ENCODE data around the gene IFNA17.

Gene IFNA17

DNA sequence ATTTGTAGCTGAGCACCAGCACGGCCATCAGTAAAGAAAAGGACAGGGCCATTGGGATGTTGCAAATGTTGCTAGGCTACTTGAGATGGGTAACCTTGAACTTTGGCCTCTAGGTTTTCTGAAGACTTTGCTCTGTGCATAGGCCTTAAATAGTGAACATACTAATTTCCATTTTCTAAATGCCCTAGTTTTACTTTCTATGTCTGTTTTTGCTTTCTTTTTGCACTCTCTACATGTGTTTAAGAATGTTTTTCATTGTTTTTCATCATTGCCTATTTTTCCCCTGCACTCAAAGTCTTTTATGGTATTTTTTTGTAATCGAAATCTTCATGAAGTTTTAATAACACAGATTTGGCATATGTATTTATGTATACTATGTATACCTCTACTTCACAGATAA, at the start of gene IFNA17:
Gene IFNA17, minus strand, starts transcription at position 101 of the 400 bp plus-strand sequence. Its CDS starts 49 bp downstream, at position 52.
- no peak for ATAC-seq (replicated peaks; ENCODE audit: extremely low read depth, poor library complexity, severe bottlenecking)
- H3K4me3 Mint-ChIP-seq, result no peak within 1 kb of the TSS
- H3K4me1 Mint-ChIP-seq, result no peaks in the 10 kb centered on the region
- H3K27ac Mint-ChIP-seq (ENCODE audit: low read depth), result no peak within 1 kb of the TSS
- no peak for DNase-seq (ENCODE audit: low spot score in 2 of 2)
- no peaks in the 10 kb centered on the region for H3K36me3 Mint-ChIP-seq (ENCODE audit: insufficient read depth)
- no peaks in the 10 kb centered on the region for H3K9me3 Mint-ChIP-seq
- H3K27me3 Mint-ChIP-seq, result peaks cover 10% of the 10 kb centered on the region

GRCh38 chr9:21268347-21268657, 40.3 kb upstream of the IFNA17 start:
- no peak overlapping the region for H3K27ac Mint-ChIP-seq (ENCODE audit: low read depth)
- H3K27me3 Mint-ChIP-seq, result peaks cover 69% of the 10 kb centered on the region
- ATAC-seq (replicated peaks; ENCODE audit: extremely low read depth, poor library complexity, severe bottlenecking), result no peak
- H3K4me3 Mint-ChIP-seq, result no peak overlapping the region
- no peak for DNase-seq (ENCODE audit: low spot score in 2 of 2)
- no peaks in the 10 kb centered on the region for H3K9me3 Mint-ChIP-seq
- H3K4me1 Mint-ChIP-seq, result no peaks in the 10 kb centered on the region
- H3K36me3 Mint-ChIP-seq (ENCODE audit: insufficient read depth), result no peaks in the 10 kb centered on the region

GRCh38 chr9:21267485-21268346, 39.7 kb upstream of the IFNA17 start:
- DNase-seq (ENCODE audit: low spot score in 2 of 2), result no peak
- Mint-ChIP-seq H3K9me3 (no peaks in the 10 kb centered on the region), H3K4me1 (no peaks in the 10 kb centered on the region), H3K27ac (ENCODE audit: low read depth) (no peak overlapping the region), H3K4me3 (no peak overlapping the region), H3K36me3 (ENCODE audit: insufficient read depth) (no peaks in the 10 kb centered on the region), H3K27me3 (peaks cover 65% of the 10 kb centered on the region)
- no peak for ATAC-seq (replicated peaks; ENCODE audit: extremely low read depth, poor library complexity, severe bottlenecking)

GRCh38 chr9:21266733-21267484, 38.9 kb upstream of the IFNA17 start:
- Mint-ChIP-seq H3K27me3 (peaks cover 60% of the 10 kb centered on the region), H3K27ac (ENCODE audit: low read depth) (no peak overlapping the region), H3K4me3 (no peak overlapping the region), H3K4me1 (no peaks in the 10 kb centered on the region), H3K36me3 (ENCODE audit: insufficient read depth) (no peaks in the 10 kb centered on the region), H3K9me3 (no peaks in the 10 kb centered on the region)
- ATAC-seq (replicated peaks; ENCODE audit: extremely low read depth, poor library complexity, severe bottlenecking) (no peak), DNase-seq (ENCODE audit: low spot score in 2 of 2) (no peak)

DNA sequence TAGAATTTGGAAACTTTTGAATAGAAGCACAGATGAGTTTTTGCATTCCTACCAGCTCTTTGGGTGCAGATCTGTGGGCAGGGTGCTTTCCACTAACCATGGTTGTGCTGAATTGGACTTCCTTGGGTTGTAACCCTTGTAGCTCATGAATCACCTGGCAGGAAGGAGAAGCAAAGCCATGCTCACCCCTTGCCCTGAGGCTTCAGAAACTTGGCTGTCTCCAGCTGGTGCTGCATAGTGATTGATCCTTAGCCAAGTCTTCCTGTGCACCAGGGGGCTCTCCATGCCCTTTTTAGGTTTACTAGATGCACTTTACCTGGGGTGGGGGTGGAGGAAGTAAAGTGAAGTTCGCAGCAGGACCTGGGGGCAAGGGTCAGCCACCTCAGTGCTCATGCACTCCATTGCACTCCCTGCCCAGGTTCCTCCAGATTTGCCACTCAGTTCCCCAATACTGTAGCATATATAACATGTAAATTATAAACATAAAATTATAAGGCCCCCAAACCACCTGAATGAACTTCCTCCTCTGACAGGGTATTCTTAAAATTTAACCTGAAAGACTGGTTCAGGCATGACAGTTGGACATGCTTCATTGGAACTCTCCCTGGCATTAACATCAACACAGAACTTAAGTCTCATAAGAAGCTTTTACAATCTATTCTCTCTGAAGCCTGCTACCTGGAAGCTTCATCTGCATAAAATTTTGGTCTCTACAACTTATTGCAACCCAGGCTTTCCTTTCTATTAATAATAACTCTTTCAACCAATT, 37.6 kb upstream of the IFNA17 start:
- H3K27ac Mint-ChIP-seq (ENCODE audit: low read depth), result no peak overlapping the region
- H3K4me1 Mint-ChIP-seq, result no peaks in the 10 kb centered on the region
- H3K4me3 Mint-ChIP-seq, result no peak overlapping the region
- no peaks in the 10 kb centered on the region for H3K9me3 Mint-ChIP-seq
- DNase-seq (ENCODE audit: low spot score in 2 of 2), result no peak
- H3K27me3 Mint-ChIP-seq, result peaks cover 47% of the 10 kb centered on the region
- H3K36me3 Mint-ChIP-seq (ENCODE audit: insufficient read depth), result no peaks in the 10 kb centered on the region
- no peak for ATAC-seq (replicated peaks; ENCODE audit: extremely low read depth, poor library complexity, severe bottlenecking)

DNA sequence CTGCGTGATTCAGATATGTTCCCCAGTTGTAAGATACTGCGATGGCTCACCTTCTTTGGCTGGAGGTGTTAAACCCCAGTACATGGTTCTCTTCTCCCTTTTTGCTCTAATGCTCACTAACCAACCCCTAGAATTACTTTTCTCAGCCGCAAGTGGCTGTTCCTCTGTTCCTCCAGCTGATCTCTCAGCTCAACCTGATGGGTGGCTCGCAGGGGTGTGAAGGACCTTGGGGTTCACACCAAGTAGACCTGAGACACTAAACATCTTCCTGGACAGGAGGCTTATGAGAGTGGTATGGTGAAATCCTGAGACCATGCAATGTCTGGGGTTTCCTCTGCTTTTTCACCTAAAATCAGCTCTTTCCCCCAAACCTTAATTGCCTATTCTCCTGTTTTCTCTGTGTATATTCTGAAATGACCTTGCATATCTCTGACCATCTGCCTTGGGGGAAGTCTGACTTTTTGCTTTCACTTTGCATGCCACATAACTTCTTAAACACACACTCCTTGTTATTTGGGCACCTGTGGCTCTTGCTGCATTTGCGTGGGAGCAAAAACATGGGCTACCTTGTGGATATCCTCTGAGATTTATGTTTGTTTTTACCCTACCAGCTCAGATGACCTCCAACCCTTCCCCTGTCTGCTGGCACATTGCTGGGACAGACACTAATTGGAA, 27.7 kb upstream of the IFNA17 start:
- no peak for ATAC-seq (replicated peaks; ENCODE audit: extremely low read depth, poor library complexity, severe bottlenecking)
- Mint-ChIP-seq H3K27me3 (peaks cover 27% of the 10 kb centered on the region), H3K9me3 (no peaks in the 10 kb centered on the region), H3K4me1 (peaks cover 6% of the 10 kb centered on the region), H3K27ac (ENCODE audit: low read depth) (no peak overlapping the region), H3K36me3 (ENCODE audit: insufficient read depth) (peaks cover 2% of the 10 kb centered on the region), H3K4me3 (no peak overlapping the region)
- no peak for DNase-seq (ENCODE audit: low spot score in 2 of 2)

GRCh38 chr9:21252721-21253547, 24.9 kb upstream of the IFNA17 start:
- Mint-ChIP-seq H3K4me3 (no peak overlapping the region), H3K27me3 (peaks cover 54% of the 10 kb centered on the region), H3K27ac (ENCODE audit: low read depth) (no peak overlapping the region), H3K9me3 (no peaks in the 10 kb centered on the region), H3K36me3 (ENCODE audit: insufficient read depth) (no peaks in the 10 kb centered on the region), H3K4me1 (peaks cover 6% of the 10 kb centered on the region)
- DNase-seq (ENCODE audit: low spot score in 2 of 2), result no peak
- no peak for ATAC-seq (replicated peaks; ENCODE audit: extremely low read depth, poor library complexity, severe bottlenecking)

GRCh38 chr9:21251638-21252037, 23.6 kb upstream of the IFNA17 start:
- no peak for DNase-seq (ENCODE audit: low spot score in 2 of 2)
- Mint-ChIP-seq H3K4me3 (no peak overlapping the region), H3K9me3 (no peaks in the 10 kb centered on the region), H3K27me3 (peaks cover 43% of the 10 kb centered on the region), H3K27ac (ENCODE audit: low read depth) (no peak overlapping the region), H3K4me1 (peaks cover 6% of the 10 kb centered on the region), H3K36me3 (ENCODE audit: insufficient read depth) (no peaks in the 10 kb centered on the region)
- no peak for ATAC-seq (replicated peaks; ENCODE audit: extremely low read depth, poor library complexity, severe bottlenecking)

GRCh38 chr9:21251190-21251589, 23.2 kb upstream of the IFNA17 start:
- ATAC-seq (replicated peaks; ENCODE audit: extremely low read depth, poor library complexity, severe bottlenecking) (no peak), DNase-seq (ENCODE audit: low spot score in 2 of 2) (no peak)
- H3K27ac Mint-ChIP-seq (ENCODE audit: low read depth), result no peak overlapping the region
- no peaks in the 10 kb centered on the region for H3K36me3 Mint-ChIP-seq (ENCODE audit: insufficient read depth)
- peaks cover 6% of the 10 kb centered on the region for H3K4me1 Mint-ChIP-seq
- peaks cover 42% of the 10 kb centered on the region for H3K27me3 Mint-ChIP-seq
- no peak overlapping the region for H3K4me3 Mint-ChIP-seq
- no peaks in the 10 kb centered on the region for H3K9me3 Mint-ChIP-seq

GRCh38 chr9:21244836-21245235, 16.8 kb upstream of the IFNA17 start:
- no peaks in the 10 kb centered on the region for H3K9me3 Mint-ChIP-seq
- no peaks in the 10 kb centered on the region for H3K4me1 Mint-ChIP-seq
- ATAC-seq (replicated peaks; ENCODE audit: extremely low read depth, poor library complexity, severe bottlenecking) (no peak), DNase-seq (ENCODE audit: low spot score in 2 of 2) (no peak)
- H3K27me3 Mint-ChIP-seq, result peaks cover 70% of the 10 kb centered on the region
- H3K4me3 Mint-ChIP-seq, result no peak overlapping the region
- no peaks in the 10 kb centered on the region for H3K36me3 Mint-ChIP-seq (ENCODE audit: insufficient read depth)
- no peak overlapping the region for H3K27ac Mint-ChIP-seq (ENCODE audit: low read depth)

DNA sequence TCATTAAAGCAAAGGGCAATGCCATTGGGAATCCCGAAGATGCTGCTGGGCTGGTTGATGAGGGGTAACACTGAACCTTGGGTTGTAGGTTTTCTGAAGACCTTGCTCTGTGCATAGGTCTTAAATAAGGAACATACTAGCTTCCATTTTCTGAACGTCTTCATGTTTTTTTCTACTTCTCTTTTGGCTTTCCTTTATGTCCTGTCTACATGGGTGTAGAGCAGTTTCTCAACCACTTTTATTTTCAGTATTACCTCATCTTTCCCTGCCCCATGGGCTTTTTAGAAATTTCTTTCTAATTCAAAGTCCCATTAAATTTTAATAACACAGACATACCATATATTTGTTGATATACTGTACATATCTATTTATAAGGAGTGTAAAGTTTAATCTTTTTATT, 11.9 kb upstream of the IFNA17 start, which contains the start of gene IFNA14:
Gene IFNA14, minus strand, starts transcription at position 95 of the 400 bp plus-strand sequence. Its CDS starts 70 bp downstream, at position 25.
- Mint-ChIP-seq H3K27ac (ENCODE audit: low read depth) (no peak within 1 kb of the TSS), H3K27me3 (peaks cover 63% of the 10 kb centered on the region), H3K9me3 (no peaks in the 10 kb centered on the region), H3K36me3 (ENCODE audit: insufficient read depth) (no peaks in the 10 kb centered on the region), H3K4me1 (peaks cover 5% of the 10 kb centered on the region), H3K4me3 (no peak within 1 kb of the TSS)
- no peak for ATAC-seq (replicated peaks; ENCODE audit: extremely low read depth, poor library complexity, severe bottlenecking)
- DNase-seq (ENCODE audit: low spot score in 2 of 2), result no peak
